SKM-1 treated with dmso at 0.1 percent for 144 hours (cell line): ENCODE measurements around the gene ITGA7.
A peak's percentile ranks its signal among the peaks of the same experiment; 100 is the strongest.

ENCODE experiments used
- DNase-seq: peaks from one replicate; lab custom pipeline; 2025; ENCODE audit not compliant: unreplicated experiment; lab: John Stamatoyannopoulos, UW

Gene ITGA7

DNA sequence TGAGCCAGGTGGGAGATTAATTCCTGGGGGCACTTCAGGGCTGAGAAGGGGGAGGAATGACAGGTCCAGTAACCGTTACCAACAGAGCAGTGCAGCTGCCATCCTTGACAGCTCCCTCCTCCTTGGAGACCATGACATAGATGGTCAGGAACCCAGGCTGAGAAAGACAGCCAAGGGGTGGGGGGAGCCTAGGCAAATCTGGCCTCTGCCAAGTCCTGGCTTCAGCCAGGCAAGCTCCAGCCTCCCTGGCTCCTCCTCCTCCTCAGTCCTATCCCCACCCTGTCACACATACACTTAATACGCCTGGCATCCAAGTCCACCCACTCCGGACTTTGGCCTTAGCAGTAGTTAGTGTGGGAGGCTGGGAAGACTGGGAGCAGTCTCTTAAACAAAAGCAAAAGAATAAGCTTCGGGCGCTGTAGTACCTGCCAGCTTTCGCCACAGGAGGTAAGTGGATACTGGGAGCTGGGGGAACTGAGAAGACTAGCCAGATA, 12.4 kb upstream of the ITGA7 start, which contains the start of gene RDH5:
Gene RDH5 (plus strand): TSS at position 323 of the 494 bp plus-strand sequence. CDS start 792 bp downstream, outside the sequence.
- no peak for DNase-seq

DNA sequence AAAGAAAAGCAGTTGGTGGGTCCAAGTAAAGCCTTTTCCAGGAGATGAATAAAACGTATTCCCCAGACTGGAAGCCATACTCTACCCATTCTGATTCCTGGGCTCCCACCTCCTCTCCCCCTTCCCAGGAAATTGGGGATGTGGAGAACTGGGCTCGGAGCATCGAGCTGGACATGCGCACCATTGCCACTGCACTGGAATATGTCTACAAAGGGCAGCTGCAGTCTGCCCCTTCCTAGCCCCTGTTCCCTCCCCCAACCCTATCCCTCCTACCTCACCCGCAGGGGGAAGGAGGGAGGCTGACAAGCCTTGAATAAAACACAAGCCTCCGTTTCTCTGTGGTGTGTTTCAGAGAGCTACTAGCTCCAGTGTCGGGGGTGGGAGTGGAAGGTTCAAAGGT, 11.7 kb upstream of the ITGA7 start:
- no peak for DNase-seq

DNA sequence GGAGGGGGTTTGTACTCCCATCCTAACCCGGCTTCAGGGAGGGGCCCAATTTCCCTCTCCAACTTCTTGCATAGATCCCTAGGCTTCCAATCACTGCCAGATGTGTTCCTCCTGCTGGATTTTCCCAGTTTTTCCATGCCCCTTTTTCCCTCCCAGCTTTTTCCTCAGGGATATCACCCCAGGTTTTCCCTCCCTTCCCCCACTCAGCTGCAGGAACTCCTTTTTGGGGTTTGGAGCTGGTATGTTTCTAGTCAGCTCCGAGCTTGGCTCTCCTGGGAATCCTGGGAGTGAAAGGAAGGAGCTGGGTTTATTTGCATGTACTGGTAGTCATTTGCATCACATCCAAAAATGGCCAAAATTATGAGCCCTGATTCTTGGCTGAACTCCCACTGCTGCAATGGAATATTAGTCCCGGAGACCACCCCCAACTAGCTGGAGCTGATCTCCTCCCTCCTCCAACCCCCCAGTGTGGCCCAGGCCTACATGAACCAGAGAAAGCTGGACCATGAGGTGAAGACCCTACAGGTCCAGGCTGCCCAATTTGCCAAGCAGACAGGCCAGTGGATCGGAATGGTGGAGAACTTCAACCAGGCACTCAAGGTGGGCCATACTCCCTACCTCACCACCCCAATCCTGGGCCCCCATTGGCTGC, 11.0 kb upstream of the ITGA7 start:
- no peak for DNase-seq

DNA sequence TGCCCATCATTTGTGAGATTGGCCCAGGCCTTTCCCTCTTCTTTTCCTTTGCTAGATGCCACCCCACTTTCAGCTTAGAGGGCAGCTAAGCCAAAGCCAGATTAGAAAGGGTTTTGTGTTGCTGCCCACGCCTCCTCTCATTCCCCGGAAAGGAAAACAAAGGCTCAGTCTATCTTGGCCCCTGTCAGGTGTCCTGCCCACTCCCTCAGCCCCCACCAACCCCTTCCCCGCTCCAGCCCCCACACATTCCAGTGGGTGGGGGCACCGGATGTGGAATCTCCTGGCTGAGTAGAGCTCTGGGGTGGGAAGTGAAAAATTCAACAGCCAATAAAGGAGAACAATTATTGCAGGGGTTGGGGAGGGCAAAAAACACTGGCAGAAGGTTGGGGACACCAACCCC, 10.3 kb upstream of the ITGA7 start:
- DNase-seq = no peak

DNA sequence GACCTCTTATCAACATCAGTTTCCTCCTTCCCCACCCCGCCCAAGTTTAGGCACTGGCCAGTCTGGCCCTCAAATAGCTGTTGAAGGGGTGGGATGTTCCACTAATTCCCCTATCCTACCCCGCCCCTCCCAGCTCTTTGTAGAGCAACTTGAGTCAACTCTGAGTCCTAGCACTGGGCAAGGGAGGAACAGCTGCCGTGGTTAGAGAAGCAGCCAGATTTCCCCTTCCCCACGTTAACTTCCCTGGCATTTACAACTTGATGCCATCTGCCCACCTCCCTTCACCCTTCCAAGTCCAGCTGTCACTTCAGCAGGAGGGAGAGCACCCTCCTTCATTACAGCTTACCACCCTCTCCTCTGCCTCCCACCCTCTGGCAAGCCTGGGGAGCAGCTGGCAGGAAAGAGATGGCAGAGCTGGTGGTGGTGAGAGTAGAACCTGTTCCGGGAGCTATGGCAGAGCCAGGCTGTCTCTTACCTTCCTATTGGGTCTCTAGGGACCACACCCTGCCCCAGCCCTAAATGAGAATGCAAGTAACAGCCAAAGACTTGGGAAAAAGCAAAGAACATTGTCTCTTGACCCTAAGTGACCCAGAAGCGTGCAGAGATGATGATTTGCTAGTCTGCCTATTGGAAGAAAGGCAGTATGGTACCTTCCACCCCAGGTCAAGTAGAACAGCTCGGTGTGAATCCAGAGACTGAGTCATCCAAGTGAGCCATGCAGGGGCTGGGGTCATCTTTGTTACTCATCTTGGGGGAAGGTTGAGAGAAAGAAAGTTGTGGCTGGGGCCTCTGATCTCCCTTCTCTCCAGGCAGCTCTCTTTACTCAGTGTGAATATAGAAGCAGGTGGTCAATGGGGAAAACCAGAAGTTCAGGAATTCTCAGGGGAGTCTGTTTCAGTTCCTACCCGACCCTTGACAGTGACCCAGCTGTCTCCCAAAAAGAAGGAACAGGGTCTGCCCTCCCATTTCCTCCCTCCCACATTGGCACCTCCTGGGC, 9.6 kb upstream of the ITGA7 start:
- DNase-seq = no peak

DNA sequence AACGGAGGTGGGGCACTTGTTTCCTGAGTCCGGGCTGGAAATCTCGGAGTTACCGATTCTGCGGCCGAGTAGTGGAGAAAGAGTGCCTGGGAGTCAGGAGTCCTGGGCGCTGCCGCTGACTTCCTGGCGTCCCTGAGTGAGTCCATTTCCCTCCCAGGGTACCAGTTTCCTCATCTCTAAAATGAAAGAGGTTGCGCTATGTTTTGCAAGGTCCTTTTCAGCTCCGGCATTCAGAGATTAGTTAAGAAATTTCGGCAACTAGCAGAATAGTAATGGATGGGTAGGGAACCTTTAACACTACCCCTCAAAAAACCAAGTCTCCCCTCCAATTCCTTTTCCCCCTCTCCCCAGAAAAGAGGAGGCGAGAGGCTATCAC, 8.9 kb upstream of the ITGA7 start:
- no peak for DNase-seq

DNA sequence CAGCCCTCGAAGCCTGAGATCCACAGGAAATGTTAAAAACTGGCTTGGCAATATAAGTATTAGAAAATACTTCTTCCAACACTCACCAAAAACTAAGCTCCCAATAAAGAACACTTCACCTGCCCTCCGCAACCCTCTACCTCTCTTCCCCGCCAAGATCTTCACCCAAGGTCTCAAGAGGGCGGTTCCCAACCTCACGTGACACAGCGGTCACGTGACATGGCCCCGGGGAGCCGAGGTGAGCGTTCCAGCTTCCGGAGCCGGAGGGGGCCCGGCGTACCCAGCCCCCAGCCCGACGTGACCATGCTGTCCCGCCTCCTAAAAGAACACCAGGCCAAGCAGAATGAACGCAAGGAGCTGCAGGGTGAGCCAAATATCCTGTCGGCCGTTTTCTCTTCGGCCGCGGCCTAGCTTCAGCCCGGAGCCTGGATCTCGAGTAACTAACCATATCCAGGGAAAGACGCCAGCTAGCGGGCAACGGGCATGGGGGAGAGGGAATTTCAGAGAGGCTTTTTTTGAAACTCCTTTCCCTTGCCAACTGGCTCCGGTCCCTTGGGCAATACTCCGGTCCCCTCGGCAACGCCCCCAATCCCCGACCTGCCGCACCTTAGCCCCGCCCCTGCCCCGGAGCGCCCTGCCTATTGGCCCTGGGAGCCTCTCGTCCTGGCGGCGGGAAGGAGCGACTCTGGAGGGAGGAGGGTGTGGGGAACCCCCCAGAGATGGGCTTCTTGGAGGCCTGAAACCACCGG, 8.3 kb upstream of the ITGA7 start, which contains the start of gene BLOC1S1:
Gene BLOC1S1 (plus strand): TSS at position 214 of the 749 bp plus-strand sequence. CDS start 6 bp downstream, at position 220.
- DNase-seq = peak; percentile 51

DNA sequence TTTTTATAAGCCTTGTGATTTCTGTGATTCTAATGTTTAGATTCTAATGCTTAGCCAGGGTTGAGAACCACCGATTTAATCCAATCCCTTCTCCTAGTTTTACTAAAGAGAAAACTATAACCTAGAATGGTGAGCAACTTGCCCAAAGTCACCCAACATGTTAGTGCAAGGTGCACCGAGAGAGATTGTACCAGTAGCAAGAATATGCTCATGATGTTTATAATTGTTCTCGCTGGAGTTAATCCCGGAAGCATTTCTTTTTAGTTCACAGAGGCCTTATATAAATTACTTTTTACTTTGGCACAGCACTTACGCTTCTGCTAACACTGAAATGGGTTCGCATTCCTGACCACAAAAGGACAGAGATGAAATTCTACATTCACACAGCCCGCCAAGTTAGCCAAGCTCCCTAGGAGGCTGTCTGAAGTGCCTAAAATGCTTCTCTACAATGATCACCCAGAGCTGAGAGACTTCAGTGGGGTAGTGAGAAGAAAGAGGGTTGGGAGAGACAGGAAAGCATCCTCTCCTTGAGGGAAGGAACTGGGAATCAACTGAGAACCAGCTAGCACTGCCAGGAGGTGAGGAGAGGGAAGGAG, 7.6 kb upstream of the ITGA7 start:
- DNase-seq = no peak

DNA sequence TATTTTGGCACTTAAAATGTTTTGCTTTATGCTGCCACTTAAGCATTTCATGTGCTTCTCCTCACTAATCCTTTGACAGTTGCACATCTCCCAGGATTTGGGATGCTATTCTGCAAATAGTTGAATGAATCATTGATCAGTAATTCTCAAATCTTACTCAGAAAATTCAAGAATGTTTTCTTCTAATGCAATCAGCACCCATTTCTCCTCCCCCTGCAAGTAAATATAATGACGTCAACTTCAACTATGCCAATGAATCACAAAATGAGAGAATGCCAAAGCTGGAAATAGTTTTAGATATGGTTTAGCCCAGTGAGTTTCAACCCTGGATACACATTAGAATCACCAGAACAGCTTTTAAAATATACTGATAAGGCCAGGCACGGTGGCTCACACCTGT, 6.0 kb upstream of the ITGA7 start:
- no peak for DNase-seq

DNA sequence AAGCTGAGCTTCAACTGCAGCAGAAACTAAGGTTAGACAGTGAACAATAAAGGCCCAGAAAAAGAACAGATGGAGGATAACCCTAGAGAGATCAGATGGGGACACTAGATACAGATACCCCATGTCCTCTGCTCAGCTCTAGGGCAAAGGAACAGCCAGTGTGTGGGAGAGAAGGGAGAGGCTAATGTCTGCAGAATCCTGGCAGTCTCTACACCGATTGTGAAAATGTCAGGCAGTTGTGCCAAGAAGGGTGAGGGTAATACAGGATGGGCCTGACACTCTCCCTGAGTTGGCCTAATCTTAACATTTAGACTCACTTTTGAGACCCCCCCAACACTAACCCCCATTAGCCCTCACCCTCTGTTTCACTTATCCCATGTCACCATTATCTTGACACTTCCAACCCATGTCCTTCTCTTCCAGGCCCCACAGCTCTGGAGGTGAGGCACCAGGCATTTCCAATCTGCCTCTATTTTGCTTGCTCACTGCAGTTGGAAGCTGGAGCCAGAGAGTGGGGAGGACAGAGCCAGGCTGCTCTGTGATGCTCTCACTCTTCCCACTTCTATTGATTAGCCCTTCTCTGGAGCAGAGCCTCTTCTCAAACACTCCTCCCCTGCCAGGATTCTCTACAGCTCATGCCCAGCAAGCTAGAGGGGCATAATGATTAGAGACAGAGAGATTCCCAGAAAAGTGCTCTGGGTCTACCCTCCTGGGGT, 5.2 kb upstream of the ITGA7 start:
- no peak for DNase-seq

DNA sequence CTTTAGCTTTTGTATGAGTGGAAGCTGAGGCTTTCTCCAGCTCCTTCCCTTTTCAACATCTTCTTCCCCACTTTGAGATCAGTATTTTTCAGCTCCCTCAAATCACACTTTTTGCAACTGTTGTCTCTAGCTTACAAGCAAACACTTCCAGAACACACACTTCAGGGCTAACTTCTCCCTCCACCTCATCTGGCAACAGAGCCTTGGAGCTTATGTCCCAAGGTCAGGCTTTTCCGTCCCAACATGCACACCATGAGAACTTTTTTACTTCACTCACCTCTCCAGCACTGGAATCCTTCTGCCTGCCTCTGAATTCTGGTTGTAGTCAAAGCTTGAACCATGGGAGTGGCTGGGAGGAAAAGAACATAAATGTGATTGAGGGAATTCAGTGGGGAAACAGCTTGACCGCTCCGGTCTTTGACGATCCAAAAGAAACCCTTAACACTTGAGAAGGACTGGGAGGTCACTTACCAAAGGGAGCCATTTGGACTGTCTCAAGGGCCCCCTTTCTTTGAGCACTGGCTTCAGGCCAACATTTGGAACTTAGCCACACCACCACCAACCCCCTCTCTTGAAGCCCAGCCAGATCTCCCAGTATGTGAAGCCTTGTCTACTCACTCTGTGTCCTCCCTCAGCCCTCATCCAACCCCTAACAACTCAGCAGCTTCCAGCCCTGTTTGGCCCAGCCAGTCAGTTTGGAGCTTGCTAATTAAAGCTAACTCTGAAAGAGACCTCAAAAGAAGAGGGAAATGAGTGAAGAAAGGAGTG, 4.3 kb upstream of the ITGA7 start:
- no peak for DNase-seq

DNA sequence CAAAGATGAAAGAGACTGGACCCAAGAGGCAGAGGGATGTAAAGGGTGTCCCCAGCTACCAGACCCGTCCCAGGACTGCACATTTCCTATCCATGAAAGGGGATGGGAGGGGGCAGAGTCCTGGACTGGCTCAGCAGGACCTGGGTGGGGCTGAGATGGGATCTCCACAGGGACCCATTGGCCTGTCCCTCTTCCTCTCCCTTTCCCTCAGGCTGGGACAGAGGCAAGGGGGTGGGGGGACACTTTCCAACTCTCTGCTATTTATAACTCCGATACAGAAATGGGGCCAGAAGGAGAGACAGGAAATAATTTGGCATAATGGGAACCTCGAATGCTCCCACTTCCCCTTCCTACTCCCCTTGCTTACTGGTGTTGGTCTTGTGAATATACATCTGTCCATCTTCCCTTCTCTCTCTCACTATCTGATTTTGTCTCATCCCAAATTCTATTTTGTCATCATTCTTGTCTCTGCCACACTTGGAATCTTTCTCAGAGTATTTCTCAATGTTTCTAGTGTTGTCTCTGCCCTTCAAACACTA, 1.1 kb upstream of the ITGA7 start:
- no peak for DNase-seq

DNA sequence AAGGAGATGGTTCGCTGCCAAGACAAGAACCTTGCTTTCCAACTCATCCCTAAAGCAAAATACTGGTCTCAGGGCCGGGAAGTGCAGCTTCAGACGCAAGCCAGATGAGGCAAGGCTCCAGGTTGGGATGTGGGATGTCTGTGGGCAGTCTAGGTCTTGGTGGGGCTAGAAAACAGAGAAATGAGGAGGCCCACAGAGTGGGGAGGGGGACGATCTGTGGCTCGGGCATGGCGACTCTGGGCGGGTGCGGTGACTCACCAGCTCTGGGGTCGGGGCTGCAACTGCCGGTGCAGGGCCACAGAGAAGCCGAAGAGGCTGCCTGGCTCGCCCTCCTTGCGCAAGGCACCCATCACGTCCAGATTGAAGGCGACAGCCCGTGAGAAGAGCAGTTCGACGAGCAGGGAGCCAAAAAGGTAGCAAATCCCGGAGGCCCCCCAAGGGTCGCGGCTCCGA, 459 bp downstream of the ITGA7 start:
- DNase-seq = peak; percentile 4

DNA sequence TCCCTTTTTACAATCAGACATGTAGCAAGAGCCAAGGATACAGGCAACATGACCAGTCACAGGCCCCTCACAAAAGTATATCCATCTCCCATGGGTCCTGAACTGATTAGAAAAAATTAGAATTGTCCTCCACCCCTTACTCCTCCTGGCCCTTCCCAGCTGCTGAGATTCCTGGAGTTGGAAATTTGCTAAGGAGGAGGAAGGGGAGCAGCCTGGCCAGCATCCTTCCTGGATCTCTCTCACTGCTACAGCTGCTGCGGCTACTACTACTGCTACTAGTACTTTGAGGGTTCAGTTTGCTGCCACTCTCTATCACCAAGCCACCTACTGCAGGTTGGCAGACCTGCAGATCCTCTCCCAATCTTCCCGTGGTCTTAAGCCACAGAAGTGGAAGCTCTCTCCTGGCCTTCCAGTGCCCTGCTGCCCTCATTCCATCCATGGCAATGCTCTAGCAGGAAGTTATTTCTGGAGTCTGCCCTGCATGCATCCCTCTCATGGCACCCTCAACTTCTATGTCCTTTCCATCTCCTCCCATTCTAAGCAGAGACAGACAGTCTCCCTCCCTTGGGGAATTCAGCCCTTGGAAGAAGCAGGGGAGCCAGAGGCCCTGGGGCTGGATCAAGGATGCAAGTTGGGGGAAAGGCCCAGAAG, 1.0 kb downstream of the ITGA7 start:
- DNase-seq = no peak

DNA sequence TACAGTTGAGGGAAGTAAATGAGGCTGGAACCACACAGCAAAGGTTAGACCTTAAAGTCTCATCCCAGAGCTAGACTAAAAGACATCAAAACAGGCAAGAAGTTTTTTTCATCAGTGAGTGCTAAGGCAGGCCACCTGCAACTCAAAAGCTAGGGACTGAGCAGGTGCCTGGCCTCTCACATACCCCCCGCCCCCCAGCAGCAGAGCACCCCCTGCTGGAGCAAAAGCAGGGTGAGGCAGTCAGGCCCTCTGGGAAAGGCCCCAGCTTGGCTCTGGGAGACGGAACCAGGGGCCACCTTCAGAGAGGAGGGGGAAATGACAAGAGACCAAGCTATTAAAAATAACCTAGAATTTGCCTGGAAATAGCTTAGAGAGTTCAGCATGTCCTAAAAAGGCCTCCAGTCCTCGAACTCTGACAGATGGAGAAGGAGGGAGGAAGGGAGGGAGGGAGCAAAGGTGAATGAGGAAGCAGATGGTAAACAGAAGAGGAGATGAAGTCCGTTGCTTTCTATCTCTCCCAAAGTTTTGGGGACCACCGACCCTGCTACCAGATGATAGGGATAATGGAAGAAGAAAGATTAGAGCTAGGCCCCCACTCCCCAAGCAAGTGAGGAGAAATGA, 1.8 kb downstream of the ITGA7 start:
- DNase-seq = no peak

DNA sequence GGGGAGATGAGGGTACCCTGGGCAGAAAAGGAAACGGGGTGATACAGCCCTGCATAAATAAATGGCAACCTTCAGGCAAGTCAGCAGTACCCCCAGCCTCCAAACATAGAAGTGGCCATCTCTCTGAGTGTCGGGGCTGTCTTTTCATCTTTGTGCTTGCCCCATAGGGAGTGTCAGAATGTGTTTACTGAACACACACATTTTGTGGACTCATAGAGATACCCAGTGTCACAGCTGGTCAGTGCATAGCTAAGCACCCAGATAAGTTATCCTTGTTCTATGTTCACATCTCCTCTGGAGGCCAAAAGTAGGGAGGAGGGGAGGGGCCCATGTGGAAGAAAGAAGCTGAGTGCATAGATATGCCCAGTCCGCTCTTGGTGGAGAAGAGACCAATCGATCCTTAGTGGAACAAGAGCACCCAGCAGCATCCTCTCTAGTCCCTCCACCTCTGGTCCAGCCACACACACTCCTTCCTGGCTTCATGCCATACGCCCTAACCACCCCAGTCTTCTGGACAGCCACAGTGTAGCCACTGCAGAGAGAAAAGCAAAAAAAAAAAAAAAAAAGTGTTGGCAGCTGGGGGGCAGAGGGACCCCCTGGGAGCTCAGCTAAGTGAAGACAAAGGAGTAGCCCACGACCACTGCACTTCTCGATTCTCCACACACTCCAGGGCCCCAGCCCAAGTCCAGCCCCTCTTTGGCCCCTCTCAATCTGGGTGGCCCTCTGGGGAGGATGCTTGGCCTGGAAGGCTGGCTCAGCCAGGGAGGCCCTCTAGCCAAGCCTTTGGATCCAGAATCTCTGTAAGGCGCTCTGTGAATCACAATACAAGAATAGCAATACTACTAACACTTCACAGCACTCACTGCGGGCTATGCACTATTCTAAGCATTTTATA, 2.6 kb downstream of the ITGA7 start:
- no peak for DNase-seq
